NCI-H82 treated with DMSO at 0.1 percent for 48 hours (cell line): Measurements from ENCODE around the gene KRTAP19-6.
"Not testable (repeated sequence)": the region's sequence is repeated elsewhere in the genome, so short reads cannot be mapped to it uniquely, and the experiment has no call there.

Source experiments
- DNase-seq: peaks from one replicate; lab custom pipeline; 2025; ENCODE audit not compliant: unreplicated experiment; lab: John Stamatoyannopoulos, UW

KRTAP19-6 gene, protein sequence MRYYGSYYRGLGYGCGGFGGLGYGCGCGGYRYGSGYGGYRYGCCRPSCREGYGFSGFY

DNA sequence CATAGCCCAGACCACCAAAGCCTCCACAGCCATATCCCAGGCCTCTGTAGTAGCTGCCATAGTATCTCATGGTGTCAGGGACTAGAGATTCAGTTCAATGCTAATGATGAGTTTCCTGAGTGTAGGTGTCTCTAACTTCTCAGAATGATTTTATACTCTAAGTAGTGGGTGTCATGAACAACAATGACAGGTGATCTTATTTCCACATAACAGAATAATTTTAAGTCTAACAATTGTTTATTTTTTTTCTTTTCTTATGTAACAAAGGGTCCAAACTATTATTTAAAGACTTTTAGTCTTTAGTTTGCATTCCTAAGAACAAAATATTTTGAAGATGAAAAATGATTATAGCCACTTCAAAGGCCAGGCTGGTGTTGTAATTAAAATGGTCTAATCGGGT lies at the start of gene KRTAP19-6:
Gene KRTAP19-6 (minus strand): TSS at position 101 of the 400 bp plus-strand sequence. CDS start 31 bp downstream, at position 70.
- DNase-seq: no peak

DNA sequence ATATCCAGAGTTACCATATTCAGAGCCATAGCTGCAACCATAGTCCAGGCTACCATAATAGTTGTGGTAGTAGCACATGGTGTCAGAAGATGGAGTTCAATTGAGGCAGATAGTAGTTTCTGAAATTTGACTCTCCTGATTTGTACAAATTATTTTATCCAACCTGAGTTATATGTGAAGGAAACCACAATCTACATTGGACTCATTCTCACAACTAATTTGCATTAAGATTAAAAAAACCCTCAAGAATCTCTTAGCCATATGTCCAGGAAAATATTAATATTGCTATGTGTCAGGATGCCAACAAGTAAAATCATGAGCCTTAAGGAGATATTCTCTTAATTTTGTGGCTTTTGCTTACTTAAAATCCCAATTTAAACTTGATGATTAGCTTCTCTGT lies 48.6 kb upstream of the KRTAP19-6 start, which contains the start of gene KRTAP22-2:
Gene KRTAP22-2 (minus strand): TSS at position 101 of the 400 bp plus-strand sequence.
- DNase-seq: no peak

DNA sequence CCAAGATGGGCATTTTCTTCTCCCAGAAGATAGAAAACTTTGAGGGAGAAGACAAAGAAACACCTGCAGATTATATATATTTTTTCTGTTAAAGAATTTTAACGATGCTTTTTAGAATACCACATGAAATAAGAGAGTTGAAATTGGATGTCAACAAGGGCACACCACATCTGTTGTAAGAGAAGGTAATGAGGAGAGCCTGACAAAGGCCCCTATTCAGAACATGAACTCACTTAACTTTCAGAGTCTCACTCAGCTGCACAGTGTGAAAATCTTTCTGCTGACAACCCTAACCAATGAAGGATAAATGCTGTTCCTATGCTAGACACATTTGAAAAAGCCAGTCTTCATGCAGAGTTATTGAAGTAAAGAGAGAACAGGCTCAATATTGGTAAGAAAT lies 41.2 kb upstream of the KRTAP19-6 start:
- no peak for DNase-seq

DNA sequence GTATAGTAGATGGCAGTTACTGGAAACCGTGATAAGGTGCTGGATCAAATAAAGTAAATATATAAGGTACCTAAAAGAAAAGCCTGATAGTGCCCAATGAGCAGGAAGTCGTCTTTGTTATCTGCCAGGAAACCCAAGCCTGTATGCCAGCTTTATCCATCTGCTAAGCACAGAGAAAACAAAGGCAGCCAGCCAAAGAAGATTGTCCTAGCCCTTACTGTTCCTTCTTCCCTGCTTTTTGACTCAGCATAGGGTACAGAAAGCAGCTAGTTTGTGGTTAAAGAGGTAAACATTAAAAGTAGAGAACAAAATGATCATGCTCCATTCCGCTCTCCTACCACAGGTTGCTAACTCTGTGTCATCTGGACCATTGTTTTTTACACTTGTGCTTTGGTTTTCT lies 38.5 kb upstream of the KRTAP19-6 start:
- no peak for DNase-seq

DNA sequence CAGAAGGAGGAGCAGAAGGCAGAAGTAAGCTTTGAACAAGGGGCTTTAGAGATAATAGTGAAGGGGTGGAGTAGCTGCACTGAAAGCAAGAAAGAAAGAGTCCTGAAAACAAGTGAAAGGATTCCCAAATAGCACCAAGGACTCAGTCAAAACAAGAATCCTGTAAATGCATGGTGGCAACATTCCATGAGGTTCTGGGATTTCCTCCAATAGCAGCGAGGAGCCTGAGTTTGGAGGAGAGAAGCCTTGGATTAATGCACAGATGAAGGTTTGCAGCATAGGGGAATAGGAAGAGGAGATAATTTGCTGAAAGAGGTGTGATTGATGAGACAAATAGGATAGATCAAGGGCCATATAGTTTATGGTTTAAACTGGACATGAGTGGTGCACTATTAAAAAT lies 37.7 kb upstream of the KRTAP19-6 start:
- DNase-seq: no peak

DNA sequence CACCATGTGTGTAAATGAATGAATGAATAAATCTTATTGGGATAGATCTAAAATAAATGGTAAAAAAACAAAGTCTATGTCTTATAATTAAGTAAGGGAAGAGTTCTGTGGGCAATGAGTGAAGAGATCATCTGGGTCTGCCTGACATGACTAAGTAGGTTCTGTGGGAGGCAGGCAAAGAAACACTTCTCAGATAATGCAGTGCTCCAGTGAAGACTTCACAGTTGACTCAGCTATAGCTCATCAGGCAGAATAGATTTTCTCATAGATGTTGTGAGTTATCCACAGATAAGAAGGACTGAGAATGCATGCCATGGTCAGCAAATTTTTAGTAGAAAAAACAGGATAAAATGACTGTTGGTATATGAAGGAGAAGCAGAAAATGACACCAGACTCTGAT lies 36.1 kb upstream of the KRTAP19-6 start:
- no peak for DNase-seq

DNA sequence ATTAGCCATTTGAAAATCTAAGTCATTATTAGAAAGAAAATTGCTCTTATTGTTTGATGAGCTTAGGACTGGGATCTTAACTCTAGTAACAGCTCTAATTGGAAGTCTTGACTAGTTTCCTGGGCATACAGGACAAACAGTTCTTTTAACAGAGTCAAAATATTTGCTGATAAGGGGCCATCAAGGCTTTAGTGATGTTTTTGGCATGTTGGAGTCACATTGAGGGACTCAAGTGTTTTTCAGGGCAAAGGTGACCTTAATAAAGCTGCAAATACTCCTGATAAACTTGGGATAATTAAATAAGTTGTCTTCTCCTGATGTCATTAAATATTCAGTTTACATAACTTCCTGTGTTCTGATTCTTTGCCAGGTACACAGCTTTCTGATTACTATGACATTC lies 26.0 kb upstream of the KRTAP19-6 start:
- DNase-seq: no peak

DNA sequence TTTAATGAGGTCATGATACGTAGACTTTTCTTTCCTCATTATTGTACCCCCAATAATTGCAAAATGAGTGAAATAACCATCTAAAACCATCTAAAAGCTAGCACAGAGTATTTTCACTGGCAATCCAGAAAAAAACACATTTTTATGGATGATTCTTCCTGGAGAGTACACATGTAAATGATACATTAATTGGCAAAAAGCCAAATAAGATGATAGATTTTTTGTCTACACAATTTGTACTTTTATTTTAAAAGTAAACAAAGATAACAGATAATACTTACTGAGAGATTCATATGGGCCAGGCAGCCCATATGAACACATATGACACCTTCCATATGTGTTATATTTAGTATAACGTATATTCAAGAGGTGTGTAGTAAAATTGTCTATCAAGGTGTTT lies 22.0 kb upstream of the KRTAP19-6 start:
- DNase-seq: no peak

DNA sequence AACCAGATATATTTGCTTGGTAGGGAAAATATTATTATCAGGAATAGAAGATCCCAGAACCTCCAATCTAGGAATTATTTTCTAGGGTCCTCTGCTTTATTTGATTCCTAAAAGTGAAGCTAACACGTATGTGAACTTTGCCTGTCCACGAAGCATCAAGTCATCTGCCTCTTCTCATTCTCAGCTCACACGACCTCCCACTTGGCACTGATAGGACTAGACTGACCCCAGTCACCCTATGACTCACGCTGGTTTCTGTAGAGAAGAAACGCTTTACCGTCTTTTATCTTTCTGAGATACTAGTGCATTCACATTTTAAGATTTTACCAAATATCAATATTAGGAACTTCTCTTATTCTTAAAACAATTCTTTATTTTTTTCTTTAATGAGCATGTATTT lies 21.4 kb upstream of the KRTAP19-6 start:
- no peak for DNase-seq

DNA sequence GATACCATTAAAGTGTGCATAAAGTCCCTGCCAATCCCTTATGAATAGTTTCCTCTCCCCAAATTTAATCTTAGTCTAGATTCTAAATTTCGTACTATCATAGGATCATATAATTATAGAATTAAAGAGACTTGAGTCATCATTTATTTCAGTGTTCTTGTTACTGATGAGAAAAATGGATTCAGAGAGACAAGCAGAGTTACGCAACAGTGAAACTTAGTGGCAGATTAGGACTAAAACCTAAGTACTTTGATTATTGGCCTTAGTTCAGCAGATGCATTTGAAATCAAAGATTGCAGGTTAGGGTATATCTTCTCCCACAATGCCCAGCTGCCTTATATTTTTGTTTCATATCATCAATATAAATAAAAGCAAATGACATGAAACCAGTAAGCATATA lies 20.3 kb upstream of the KRTAP19-6 start:
- DNase-seq: no peak

DNA sequence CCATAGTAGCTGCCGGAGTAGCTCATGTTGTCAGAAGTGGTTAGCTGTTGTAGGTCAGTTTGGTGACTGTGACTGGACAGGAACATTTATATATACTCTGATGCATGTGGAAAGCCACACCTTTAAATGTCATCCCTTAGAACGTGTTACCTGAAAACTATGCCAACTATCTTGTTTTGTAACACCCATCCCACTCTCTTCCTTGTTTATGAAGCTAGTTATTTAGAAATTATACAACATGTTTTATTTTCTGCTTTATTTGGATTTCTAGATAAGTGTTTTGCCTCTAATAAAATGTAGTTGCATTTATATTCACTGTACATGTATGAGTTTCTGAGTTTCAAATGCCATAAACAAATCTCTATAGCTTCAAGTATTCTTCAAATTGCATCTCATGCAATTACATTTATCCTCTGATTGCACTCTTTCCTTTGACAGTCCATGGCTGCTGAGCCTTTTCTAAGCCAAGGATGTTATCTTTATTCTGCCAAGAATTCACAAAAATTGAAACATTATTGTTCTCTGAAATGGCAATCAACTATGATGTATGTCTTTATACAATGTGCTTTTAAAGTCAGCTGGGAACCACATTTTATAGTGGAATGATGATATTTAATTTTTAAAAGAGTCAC lies 19.7 kb upstream of the KRTAP19-6 start, which contains the start of gene KRTAP19-7:
Gene KRTAP19-7 (minus strand): TSS at position 51 of the 632 bp plus-strand sequence. CDS start 25 bp downstream, at position 26.
- no peak for DNase-seq

DNA sequence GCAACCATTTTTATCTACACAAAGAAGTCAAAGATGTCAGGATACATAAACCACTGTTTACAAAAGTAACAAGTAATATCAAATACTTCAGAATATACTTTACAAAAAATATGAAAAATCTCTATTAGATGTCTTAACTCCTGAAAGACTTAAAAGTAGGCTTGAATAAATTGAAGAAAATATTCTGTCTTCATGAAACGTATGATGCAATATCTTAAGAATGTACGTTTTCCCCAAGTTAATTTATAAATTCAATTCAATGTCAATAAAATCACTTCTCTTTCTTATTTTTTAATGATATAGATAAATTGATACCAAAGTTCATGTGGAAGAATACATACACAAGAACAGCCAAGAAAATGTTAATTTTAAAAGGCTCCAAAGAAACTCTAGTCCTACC lies 13.4 kb upstream of the KRTAP19-6 start:
- no peak for DNase-seq

DNA sequence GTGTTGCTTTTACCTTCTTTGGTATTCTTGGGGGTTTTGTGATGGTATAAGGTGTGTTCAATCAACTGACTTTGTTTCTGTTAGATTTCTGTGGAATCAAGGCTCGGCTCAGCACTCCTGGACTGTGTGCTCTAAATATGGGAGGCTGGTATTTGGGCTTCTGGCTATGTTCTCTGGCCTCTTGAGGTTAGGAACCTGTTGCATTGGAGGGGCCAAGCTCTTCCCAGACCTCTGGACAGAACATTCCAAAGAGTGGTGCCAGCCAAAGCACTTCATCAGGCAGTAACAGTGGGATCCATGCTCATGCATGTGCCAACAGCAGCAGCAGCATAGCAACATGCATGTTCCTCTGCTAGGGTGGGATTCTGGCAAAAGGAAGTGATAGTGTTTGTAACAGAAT lies 11.1 kb upstream of the KRTAP19-6 start:
- no peak for DNase-seq

DNA sequence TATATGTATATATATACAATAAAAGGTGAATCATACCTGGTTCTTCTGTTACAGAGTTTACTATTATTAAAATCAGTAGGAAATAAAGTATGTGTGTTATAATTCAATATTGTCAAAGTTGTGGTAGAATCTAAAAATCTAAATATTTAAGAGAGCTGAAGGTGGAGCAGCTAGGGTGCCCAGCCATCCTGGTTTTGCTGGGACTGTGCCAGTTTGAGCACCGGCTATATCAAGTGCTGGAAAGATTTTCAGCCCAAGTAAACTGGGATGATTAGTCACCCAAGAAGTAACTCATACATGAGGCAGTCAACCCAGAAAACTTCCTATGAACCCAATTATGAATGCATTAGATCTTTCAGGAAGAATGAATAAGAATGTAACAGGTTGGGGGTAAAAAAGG lies 22.8 kb downstream of the KRTAP19-6 start:
- DNase-seq: no peak

DNA sequence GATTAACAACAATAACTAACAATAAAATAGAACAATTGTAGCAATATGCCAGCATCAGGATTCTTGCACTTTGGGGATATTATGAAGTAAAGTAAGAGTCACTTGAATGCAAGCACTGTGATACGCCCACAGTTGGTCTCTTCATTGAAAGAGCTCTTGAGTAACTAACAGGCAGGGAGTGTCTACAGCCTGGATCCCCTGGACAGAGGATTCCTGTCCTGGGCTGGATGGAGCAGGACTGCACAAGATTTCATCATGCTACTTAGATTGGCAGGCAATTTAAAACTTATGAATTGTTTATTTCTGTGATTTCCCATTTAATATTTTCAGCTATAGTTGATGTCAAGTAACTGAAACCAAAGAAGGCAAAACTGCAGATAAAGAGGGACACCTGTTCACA lies 26.0 kb downstream of the KRTAP19-6 start:
- no peak for DNase-seq

DNA sequence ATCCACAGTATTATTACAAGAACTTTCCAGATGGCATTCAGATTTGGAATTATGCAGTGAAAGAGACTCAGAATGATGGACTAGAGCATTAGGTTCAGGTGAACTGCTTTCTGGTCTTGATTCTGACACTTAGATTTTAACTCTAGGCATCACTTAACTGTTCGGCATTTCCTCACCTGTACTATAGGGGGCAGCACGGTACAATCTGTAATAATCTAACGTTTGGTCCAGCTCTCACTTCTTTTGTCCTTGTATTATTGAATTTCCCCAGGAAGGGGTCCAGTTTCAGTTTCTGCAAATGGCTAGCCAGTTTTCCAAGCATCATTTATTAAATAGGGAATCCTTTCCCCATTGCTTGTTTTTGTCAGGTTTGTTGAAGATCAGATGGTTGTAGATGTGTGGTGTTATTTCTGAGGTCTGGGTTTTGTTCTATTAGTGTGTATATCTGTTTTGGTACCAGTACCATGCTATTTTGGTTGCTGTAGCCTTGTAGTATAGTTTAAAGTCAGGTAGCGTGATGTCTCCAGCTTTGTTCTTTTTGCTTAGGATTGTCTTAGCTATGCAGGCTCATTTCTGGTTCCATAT lies 36.0 kb downstream of the KRTAP19-6 start:
- DNase-seq: not testable (repeated sequence)

DNA sequence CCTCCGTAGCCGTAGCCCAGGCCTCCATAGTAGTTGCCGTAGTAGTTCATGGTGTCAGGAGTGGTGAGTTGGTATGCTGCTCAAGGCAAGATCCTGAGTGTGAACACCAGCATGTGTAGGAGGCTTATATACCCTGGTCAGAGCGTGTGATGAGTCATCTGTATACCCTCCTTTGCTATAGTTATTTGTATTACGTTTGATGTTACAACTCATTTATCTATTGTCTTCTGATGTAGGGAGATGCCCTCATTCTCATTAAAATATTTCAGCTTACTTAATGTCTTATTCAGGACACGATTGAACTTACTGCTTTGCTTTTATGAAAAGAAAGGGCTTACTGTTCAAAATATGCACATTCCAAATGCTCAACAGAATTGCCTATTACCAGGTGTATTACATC lies 39.6 kb downstream of the KRTAP19-6 start, which contains the start of gene KRTAP19-5:
Gene KRTAP19-5 (minus strand): TSS at position 101 of the 400 bp plus-strand sequence. CDS start 51 bp downstream, at position 50.
- no peak for DNase-seq

DNA sequence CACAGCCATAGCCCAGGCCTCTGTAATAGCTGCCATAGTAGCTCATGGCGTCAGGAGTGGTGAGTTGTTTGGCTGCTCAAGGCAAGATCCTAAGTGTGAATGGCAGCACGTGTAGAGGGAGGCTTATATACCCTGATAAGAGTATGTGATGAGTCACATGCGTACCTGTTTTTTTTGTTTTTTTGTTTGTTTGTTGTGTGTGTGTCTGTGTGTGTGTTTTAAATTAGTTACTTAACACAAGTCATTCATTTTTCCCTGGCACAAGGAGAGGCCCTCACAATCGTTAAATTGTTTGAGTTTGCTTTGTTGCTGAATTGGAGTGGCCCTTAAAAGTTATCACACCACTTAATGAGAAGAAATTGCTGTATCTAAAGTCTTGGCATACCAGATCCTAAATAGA lies 44.6 kb downstream of the KRTAP19-6 start, which contains the start of gene KRTAP19-4:
Gene KRTAP19-4 (minus strand): TSS at position 101 of the 400 bp plus-strand sequence. CDS start 55 bp downstream, at position 46.
- no peak for DNase-seq

DNA sequence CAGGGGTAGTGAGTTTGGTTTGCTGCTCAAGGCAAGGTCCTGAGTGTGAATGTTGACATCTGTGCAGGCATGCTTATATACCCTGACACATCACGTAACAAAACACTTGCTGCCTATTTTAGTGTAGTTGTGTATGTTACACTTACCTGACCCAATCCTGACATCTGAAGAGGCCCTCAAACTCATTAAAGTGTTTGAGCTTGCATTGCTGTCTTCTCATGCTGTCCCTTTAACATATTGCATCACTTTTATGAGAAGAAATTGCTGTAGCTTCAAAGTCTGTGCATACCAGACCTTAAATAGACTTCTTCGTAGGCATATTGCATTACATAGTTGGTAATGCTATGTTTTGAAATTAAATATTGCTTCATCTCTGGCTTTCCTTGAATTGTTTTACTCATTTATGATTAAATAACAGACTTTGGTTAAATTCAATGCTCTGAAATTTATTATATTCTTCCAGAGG lies 49.7 kb downstream of the KRTAP19-6 start, which contains the start of gene KRTAP19-3:
Gene KRTAP19-3 (minus strand): TSS at position 51 of the 466 bp plus-strand sequence. CDS start 56 bp downstream, outside the sequence.
- DNase-seq: no peak
